HCT116 (cell line): ENCODE data around the gene AOPEP.

Experiments
- EZH2 ChIP-seq: fragments of 200-600 bp; sonication (generic); IDR thresholded peaks from 2 replicates; pipeline ENCODE4 v1.6.1; 2017; ENCODE audit warnings: antibody characterized with exemption, mixed run types
- POLR2A ChIP-seq: IDR thresholded peaks from 2 replicates; pipeline ENCODE4 v1.7.0; 2011; ENCODE audit warnings: borderline replicate concordance; ENCODE audit not compliant: insufficient read depth, insufficient read length; ENCODE audit errors: extremely low read depth

DNA sequence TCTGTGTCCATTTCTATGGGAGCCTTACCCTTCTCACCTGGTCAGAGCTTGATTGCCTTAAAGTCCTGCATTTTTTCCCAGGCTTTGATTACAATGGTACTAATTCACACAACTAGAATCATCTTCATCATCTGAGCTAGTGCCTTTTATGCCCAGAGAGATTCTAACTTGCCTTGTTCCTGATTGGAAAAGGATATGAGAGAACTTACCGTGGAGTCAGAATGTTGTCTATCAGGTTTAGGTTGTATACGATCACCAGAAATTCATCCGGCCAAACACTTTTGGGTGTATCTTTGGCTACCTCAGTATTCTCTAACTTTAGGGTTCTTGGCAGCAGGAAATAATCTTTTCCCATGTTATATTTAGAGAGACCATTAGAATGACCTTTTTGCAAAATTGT is 71.7 kb downstream of the AOPEP start:
- TF ChIP-seq POLR2A (no peak), EZH2 (no peak)
